Endothelial cell of umbilical vein (primary cell): Measurements from ENCODE around the gene MYH9. TPM values are rescaled to one million over a fixed set of nuclear protein-coding genes. Genes with fewer than 3 reads are reported as not detected.

Experiments
- BruUV-seq: library from RNA; stranded (reverse); fragments of 400-500 nt; replicated peaks from 2 replicates; lab custom pipeline; 2021; lab: Mats Ljungman, UMichigan
- CTCF ChIA-PET: fragments of 300-600, 350-600 bp; sonication (Branson Sonifier 250); formaldehyde crosslinking; loops from one replicate; lab custom pipeline; 2021; ENCODE audit warnings: antibody characterized with exemption, inconsistent platforms; lab: Charles Lee
- POLR2A ChIA-PET: fragments of 300-600, 350-600 bp; sonication (Branson Sonifier 250); formaldehyde crosslinking; loops from one replicate; lab custom pipeline; 2021; ENCODE audit warnings: antibody characterized with exemption, inconsistent platforms; lab: Charles Lee
- DNase-seq: peaks from one replicate; pipeline ENCODE4 v3.0.0-alpha.2; 2011; ENCODE audit warnings: low read depth, low spot score
- FAIRE-seq: peaks from 2 replicates; lab custom pipeline; 2011; peaks lifted over from hg19 to GRCh38; lab: Jason Lieb, UNC
- H2AFZ ChIP-seq: 2 replicates; pipeline ENCODE4 v1.6.0; 2012; ENCODE audit warnings: low read depth, low read length, control low read depth, inconsistent platforms
- H3K27ac ChIP-seq: 2 replicates; pipeline ENCODE4 v1.5.1; 2011; ENCODE audit warnings: low read depth, mild to moderate bottlenecking, control low read depth, low read length, moderate library complexity; ENCODE audit not compliant: insufficient read depth
- H3K27me3 ChIP-seq, 2 experiments: 2 replicates each; pipeline versions ENCODE4 v1.6.0 to v1.6.1; 2011; ENCODE audit warnings: low read length in 2 of 2, mixed read lengths in 1 of 2; ENCODE audit not compliant: control insufficient read depth in 2 of 2, insufficient read depth in 2 of 2
- H3K36me3 ChIP-seq, 2 experiments: 2 replicates in 1 of 2; 3 replicates in 1 of 2; pipeline ENCODE4 v1.5.1; 2011; ENCODE audit warnings: low read length in 2 of 2, mild to moderate bottlenecking in 1 of 2, moderate library complexity in 1 of 2; ENCODE audit not compliant: control insufficient read depth in 2 of 2, insufficient read depth in 2 of 2; ENCODE audit errors: extremely low read depth in 1 of 2
- H3K4me1 ChIP-seq: 3 replicates; pipeline ENCODE4 v1.5.1; 2011; ENCODE audit warnings: mild to moderate bottlenecking, low read length; ENCODE audit not compliant: control insufficient read depth, insufficient read depth; ENCODE audit errors: extremely low read depth
- H3K4me2 ChIP-seq: 2 replicates; pipeline ENCODE4 v1.6.1; 2011; ENCODE audit warnings: low read length, control low read depth, mixed read lengths; ENCODE audit not compliant: insufficient read depth
- H3K4me3 ChIP-seq, 3 experiments: fragments of 200-600 bp in 1 of 3; sonication (generic), shearing (Covaris generic) in 1 of 3; replicated peaks in 1 of 3; 2 replicates each; pipeline ENCODE4 v1.5.1; 2011 to 2016; ENCODE audit warnings: control low read depth in 3 of 3, low read length in 3 of 3, mild to moderate bottlenecking in 2 of 3, inconsistent platforms in 1 of 3, low read depth in 1 of 3, moderate library complexity in 1 of 3; ENCODE audit not compliant: insufficient read depth in 1 of 3
- H3K79me2 ChIP-seq: 2 replicates; pipeline ENCODE4 v1.6.0; 2012; ENCODE audit warnings: low read length, inconsistent platforms; ENCODE audit not compliant: control insufficient read depth, insufficient read depth
- H3K9ac ChIP-seq: replicated peaks from 2 replicates; pipeline ENCODE3; 2011; ENCODE audit warnings: low read length, control low read depth; ENCODE audit not compliant: insufficient read depth; ENCODE audit errors: extremely low read depth
- H3K9me1 ChIP-seq: replicated peaks from 3 replicates; pipeline ENCODE4 v1.6.0; 2011; ENCODE audit warnings: mild to moderate bottlenecking, low read length; ENCODE audit not compliant: control insufficient read depth, insufficient read depth; ENCODE audit errors: extremely low read depth
- H3K9me3 ChIP-seq: replicated peaks from 2 replicates; pipeline ENCODE4 v1.5.1; 2012; ENCODE audit warnings: low read length, inconsistent platforms; ENCODE audit not compliant: control insufficient read depth, insufficient read depth
- H4K20me1 ChIP-seq: replicated peaks from 2 replicates; pipeline ENCODE3; 2011; ENCODE audit warnings: mild to moderate bottlenecking, low read length; ENCODE audit not compliant: control insufficient read depth, insufficient read depth; ENCODE audit errors: extremely low read depth
- CTCF ChIP-seq, 2 donors: IDR thresholded peaks; 1 replicate in 1 of 2; 2 replicates in 1 of 2; pipeline ENCODE4 v1.5.1; 2011; ENCODE audit warnings: low read length in 2 of 2, mild to moderate bottlenecking in 2 of 2, moderate library complexity in 2 of 2, control low read depth in 1 of 2, inconsistent platforms in 1 of 2, low read depth in 1 of 2; ENCODE audit not compliant: insufficient read depth in 1 of 2; ENCODE audit errors: extremely low read depth in 1 of 2
- EZH2 ChIP-seq: IDR thresholded peaks from 2 replicates; pipeline ENCODE4 v1.6.1; 2012; ENCODE audit warnings: borderline replicate concordance, low read depth, mild to moderate bottlenecking, moderate library complexity, low read length, inconsistent platforms; ENCODE audit not compliant: severe bottlenecking
- GATA2 ChIP-seq: IDR thresholded peaks from 2 replicates; pipeline ENCODE4 v1.7.0; 2011; ENCODE audit warnings: low read depth, mild to moderate bottlenecking, moderate library complexity, mixed read lengths, low read length; ENCODE audit not compliant: insufficient read length, insufficient read depth
- JUN ChIP-seq: IDR thresholded peaks from 2 replicates; pipeline ENCODE4 v1.6.1; 2011; ENCODE audit warnings: borderline replicate concordance, low read depth; ENCODE audit not compliant: insufficient read length, insufficient read depth
- MAX ChIP-seq: IDR thresholded peaks from 2 replicates; pipeline ENCODE4 v1.6.1; 2011; ENCODE audit not compliant: insufficient read depth, insufficient read length
- MYC ChIP-seq: IDR thresholded peaks from one replicate; pipeline ENCODE4 v1.6.1; 2011; ENCODE audit warnings: mild to moderate bottlenecking, low read depth, low read length
- POLR2AphosphoS5 ChIP-seq: IDR thresholded peaks from 2 replicates; pipeline ENCODE4 v1.6.1; 2012; ENCODE audit warnings: low read depth, mild to moderate bottlenecking, control low read depth, low read length, moderate library complexity; ENCODE audit not compliant: insufficient read depth
- dilution Hi-C: fragments of 300-500 bp; cut with MboI; formaldehyde crosslinking; loops from one replicate; pipeline ENCODE4 v1.15.0; 2019; ENCODE audit warnings: low sequenced_read_pairs; ENCODE audit not compliant: extremely low pct_ligation_motif_present
- intact Hi-C: fragments of 100-400 bp; cut with micrococcal nuclease; formaldehyde crosslinking; loops from one replicate; pipeline ENCODE4 v1.10.0; 2022
- polyA plus RNA-seq, 4 experiments: library from polyadenylated mRNA; depleted of rRNA in 3 of 4; stranded (reverse) in 3 of 4; unstranded in 1 of 4; fragments of >200 nt; gene quantifications; 2 replicates each; pipeline versions ENCODE4 v1.2.1 to v1.2.3, GENCODE V29; 2011 to 2012; ENCODE audit warnings: missing spikeins in 1 of 4
- total RNA-seq: library from RNA; stranded (reverse); gene quantifications from 2 replicates; pipeline ENCODE4 v1.2.3, GENCODE V29; 2021

The MYH9 gene
- total and polyA plus RNA-seq, 2 donors (not counting 3 experiments of a cell fraction or from before 2014, with no cell fraction given): 188 to 1,413 TPM

DNA sequence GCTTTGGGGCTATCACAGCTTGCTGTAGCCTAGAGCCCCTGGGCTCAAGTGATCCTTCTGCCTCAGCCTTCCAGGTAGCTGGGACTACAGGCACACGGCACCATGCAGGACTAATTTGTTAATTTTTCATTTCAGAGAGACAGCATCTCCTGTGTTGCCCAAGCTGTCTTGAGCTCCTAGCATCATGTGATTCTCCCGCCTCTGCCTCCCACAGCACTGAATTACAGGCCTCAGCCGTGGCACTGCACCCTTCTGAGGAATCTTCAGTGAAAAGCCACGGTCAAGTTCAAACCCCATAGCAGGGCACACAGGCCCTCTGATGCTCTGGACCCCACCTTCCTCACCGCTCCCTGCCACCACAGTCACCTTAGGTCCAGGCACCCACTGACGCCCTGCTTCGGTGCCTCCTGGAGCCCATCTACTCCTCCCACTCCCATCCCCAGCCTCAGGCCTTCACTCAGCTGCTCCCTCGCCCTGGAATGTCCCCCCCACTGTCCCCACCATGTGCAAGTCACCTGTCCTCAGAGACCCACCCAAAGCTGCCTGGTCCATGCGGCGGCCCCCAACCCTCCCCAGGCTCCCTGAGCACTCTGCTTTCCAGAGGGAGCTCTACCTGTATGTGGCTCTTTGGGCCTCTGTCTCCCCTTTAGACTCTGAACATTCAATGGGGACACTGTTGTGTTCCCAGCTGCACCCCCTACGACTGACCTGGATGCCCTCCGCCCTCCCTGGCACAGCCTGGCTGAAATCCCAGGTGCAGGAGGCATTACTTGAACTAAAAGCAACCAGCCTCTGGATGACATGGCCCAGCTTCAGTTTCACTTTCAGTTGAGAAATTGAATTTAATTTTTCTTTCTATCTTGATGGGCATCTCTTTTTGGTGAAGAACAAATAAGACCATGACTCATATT is 150.1 kb downstream of the MYH9 start:
- no peak overlapping the region for H2AFZ ChIP-seq
- FAIRE-seq: no peak

More for the DNA sequence above, 150.1 kb downstream of the MYH9 start:
- Histone ChIP-seq H3K36me3 (peaks cover 0 to 11% of the 10 kb centered on the region in 2 experiments), H4K20me1 (no peaks in the 10 kb centered on the region), H3K4me1 (peaks cover 16% of the 10 kb centered on the region), H3K4me2 (peak overlapping the region; percentile 85), H3K4me3 (peak overlapping the region in 2 of 3 experiments; percentile 7 to 82), H3K9me3 (no peaks in the 10 kb centered on the region), H3K9me1 (no peaks in the 10 kb centered on the region), H3K79me2 (peaks cover 26% of the 10 kb centered on the region), H3K9ac (peak overlapping the region; percentile 21), H3K27me3 (no peaks in the 10 kb centered on the region), H3K27ac (no peak overlapping the region)
- intact Hi-C loops (loop anchor here (2.0 kb wide), 2 partner anchors 35 to 249 kb away; no protein-coding TSS in a partner anchor), dilution Hi-C loops (no loop called here)
- POLR2A ChIA-PET: interaction anchor here (1.2 kb wide), 1 partner anchor 15 kb away, joined by 3 read pairs; the partner anchor contains the start of gene APOL1
- peak; percentile 40 for DNase-seq
- CTCF ChIA-PET: interaction anchor here (1.4 to 6.4 kb wide), 8 partner anchors 16 to 249 kb away, joined by 3 to 27 read pairs (median 18); partner anchors contain the start of gene APOL1
- TF ChIP-seq MYC (no peak), POLR2AphosphoS5 (no peak), EZH2 (no peak), GATA2 (no peak), JUN (no peak), CTCF (IDR thresholded peaks at IDR 0.05; ENCODE audit: extremely low read depth in 1 of 2, insufficient read depth in 1 of 2, low read depth in 1 of 2, low read length in 2 of 2) (no peak), MAX (no peak)
- no TSS peak for BruUV-seq
